OCI-M1 (cell line): Measurements from ENCODE around the gene SUMO3.

Source experiments
- DNase-seq: peaks from one replicate; lab custom pipeline; 2025; lab: John Stamatoyannopoulos, UW

Gene SUMO3

DNA sequence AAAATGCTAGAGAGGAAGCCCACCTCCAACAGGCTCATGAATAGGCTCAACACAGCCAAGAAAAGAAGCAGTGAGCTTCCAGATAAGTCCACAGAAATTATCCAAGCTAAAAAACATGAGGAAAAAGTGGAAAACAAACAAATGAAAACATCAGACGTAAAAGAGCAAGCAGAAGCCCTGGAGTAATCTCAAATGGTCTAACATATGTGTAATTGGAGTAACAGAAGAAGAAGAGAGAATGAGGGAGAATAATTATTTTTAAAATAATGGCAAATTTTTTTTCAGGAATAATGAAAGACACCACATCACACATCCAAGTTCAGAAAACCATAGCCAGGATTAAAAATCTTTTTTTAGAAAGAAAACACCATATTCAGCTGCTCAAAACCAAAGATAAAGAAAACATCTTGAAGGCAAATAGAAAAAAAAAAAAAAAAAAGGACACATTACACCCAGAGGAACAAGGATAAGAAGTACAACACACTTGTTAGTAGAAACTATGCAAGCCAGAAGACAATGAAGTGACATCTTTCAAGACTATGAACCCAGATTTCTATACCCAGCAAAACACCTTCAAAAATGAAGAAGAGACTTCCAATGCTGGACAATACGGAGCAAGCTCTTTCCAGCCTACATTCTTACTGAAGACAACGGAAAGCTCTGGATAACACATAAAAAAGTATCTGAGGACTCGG is 10.6 kb upstream of the SUMO3 start:
- DNase-seq = peak; percentile 26

DNA sequence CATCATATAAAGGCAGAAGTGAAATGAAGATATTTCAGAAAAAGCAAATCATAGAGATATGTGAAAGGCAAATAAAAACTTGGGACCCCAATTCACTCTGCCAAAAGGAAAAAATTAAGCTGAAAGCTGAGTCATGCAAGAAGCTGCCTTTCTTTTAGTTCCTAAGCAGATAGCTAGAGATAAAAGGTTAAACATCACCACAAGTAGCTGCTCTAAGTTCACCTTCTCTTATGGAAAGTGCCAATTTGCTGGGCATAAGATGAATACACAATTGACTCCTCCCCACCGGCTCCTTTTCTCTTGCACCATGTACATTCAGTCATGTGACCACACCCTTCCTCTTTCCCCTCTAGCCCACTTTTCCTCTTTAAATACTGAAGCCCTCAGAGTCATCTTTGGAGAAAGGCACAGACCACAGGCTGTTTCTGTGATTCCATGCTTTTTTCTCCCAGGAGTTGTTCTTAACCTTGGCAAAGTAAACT is 5.4 kb upstream of the SUMO3 start:
- DNase-seq = peak; percentile 69

DNA sequence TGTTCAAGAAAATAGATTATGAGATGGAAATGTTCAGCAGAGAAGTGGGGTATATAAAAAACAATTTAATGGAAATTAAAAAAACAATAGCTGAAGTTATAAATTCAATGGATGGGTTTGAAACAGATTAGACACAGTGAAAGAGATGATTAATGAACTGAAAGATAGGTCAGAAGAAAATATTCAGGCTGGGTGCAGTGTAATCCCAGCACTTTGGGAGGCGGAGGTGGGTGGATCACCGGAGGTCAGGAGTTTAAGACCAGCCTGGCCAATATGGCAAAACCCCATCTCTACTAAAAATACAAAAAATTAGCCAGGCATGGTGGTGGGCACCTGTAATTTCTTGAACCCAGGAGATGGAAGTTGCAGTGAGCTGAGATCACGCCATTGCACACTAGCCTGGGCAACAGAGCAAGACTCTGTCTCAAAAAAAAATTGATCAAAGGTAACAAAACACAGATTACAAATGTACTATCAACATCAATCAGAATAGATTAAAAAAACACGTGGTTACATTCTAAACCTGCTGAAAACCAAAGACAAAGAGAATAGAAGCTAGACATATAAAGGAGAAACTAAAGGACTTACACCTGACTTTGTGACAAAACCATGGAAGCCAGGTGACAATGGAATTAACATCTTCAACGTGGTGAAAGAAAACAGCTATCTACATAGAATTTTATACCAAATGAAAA is 4.8 kb upstream of the SUMO3 start:
- DNase-seq = peak; percentile 69

DNA sequence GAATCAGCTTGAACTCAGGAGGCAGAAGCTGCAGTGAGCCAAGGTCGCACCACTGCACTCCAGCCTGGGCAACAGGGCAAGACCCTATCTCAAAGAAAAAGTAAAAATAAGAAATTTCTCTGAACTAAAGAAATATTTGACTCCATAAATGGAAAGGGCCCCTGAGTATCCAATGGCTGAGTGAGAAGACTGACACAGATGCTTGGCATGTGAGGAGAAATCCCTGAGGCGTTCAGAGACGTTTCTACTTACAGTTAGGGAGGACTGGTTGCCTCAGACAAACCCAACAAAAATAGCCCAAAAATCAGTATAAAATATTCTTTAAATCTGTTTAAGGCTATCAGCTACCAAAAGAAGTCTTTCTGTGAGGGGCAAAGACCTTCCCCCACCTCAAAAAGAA is 3.0 kb upstream of the SUMO3 start:
- DNase-seq = no peak

DNA sequence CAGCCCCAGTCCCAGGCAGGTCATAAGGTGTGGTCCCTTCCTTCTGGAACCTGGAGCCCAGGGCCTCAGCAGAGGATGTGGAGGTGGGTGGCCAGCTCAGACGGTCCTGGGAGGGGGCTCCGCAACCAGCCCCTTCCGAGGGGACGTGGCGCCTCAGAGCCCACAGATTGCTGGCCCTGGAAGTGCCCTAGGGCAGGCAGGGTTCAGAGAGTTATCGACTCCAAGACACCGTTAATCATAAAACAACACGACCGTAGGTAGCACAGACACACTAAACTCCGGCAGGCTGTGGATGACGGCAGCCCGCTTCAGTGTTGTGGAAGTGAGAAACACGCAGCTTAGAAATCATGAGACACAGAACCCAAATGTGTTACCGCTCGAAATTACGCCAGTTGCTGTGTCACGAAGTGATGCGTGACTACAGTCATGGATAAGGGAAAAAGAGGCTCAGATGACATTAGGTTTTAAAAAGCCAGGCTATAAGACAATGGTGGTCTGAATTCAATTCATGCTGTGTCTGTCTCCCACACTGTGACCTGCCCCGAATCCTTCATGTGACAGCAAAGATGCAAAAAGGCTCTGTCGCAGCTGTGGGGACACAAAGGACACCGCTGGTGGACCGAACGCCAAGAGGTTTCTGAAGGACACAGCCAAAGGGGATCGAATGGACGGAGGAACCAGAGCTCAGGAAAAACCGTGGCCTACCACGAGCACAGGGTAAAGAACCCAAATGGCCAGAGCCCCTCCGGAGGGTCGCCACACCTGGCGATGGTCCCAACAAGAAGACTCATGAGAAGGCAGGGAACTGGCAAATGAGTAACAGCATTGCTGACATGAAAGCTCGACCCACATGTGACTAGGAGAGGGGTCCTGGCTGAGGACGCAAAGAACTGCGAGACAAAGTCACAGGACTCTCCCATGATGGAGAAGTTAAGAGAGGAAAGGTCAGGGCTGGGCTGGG is 1.7 kb upstream of the SUMO3 start:
- no peak for DNase-seq

DNA sequence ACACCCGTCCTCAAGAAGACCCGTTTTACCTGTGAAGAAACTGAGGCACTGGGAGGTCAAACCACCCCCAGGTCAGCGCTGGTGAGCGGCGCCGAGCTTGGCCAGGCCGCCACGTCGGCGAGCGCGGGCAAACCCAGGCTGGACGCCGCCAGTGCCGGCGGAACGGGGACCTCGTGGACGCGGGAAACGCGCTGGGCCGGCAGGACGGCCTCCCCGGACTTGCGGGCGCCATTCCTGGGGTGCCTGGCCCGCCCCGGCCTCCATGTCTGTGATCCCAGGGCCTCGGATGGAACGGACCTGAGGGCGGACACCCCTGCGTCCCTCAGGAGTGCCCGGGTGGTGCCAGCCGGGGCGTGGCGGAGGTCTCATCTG is 764 bp upstream of the SUMO3 start:
- DNase-seq = no peak

DNA sequence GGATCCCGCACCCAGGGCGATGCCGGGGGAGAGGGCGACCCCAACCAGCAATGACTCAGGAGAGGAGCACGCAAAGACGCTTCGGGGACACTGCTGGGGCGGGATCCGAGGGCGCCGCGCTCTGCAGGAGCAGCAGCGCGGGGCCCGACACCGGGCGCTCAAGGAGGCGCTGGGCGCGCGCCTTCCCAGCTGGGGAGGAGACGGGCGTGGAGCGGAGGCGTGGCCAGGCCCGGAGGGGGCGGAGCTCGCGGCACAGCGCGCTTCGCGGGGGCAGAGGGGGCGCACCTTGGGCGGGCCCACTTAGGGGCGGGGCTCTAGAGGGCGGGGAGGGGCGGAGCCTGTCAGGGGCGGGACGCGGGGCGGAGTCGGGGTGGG is 369 bp downstream of the SUMO3 start:
- peak; percentile 96 for DNase-seq

DNA sequence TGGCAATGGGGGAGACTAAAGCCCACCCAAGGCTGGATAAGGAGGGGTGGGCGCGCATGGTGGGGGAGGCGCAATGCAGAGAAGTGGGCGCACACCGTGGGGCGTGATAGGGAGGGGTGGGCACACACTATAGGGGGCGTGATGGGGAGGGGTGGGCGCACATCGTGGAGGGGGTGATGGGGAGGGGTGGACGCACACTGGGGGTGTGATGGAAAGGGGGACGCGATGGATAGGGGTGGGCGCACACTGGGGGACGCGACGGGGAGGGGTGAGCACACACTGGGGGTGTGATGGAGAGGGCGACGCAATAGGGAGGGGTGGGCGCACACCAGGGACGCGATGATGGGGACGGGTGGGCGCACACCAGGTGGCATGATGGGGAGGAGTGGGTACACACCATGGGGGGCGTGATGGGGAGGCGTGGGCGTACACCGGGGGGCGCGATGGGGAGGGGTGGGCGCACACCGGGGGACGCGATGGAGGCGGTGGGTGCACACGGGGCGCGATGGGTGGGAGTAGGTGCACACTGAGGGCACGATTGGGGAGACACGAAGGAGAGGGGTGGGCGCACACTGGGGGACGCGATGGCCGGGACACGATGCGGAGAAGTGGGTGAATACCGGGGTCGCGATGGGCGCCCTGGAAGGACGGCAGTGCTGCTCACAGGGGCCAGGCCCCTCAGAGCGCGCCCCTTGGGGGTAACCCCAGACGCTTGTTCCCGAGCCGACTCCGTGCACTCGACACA is 929 bp downstream of the SUMO3 start:
- no peak for DNase-seq

DNA sequence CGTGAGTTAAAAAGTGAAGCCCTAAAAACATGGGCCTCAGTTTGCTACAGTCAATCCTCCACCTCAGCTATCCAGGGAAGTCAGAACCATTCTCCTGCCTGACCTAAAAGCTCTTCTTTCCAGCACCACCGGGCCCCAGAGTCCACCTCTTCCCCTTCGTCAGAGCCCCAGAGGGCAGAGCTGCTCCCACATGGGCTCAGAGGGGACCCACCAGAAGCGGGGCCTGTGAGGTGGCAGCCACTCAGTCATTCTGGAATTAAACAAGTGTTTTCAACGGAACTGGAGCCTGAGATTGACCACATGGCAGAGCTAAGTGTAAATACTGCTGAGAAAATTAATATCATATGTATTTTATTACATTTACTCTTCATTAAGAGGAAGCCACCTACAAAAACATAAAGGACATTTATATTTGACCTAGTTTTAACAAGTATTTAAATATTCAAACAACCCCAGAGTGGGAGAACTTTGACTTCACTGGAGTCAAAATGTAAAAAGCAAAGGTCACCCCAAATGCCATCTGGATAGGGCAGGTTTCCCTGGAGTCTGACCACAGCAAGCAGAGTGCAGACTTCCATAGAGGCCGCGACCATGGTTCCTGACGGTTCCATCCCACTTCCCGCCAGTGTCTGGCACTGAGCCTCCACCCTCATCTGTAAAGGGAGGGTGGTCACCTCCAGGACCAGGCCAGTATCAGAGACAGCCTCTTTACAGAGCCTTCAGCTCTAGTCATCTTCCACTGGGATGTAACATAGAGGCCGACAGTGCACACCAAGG is 1.8 kb downstream of the SUMO3 start:
- DNase-seq = no peak

DNA sequence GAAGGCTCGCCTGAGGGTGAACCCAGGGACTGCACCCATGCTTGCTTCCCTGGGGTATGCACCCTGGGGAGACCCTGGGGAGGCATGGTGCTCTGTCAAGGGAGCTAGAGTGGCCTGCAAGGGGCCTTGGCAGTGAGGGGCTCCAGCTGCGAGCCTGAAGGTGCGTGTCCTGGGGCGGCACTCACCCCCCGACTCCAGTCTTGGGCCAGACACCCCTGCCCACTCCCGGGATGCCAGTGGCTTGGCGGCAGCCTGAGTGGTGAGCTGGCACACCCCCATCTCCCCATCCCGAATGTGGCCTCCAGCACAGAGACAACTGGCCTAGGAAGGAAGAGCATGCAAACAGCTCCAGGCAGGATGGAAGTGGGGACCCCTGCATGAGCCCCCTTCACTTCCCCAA is 2.6 kb downstream of the SUMO3 start:
- no peak for DNase-seq

DNA sequence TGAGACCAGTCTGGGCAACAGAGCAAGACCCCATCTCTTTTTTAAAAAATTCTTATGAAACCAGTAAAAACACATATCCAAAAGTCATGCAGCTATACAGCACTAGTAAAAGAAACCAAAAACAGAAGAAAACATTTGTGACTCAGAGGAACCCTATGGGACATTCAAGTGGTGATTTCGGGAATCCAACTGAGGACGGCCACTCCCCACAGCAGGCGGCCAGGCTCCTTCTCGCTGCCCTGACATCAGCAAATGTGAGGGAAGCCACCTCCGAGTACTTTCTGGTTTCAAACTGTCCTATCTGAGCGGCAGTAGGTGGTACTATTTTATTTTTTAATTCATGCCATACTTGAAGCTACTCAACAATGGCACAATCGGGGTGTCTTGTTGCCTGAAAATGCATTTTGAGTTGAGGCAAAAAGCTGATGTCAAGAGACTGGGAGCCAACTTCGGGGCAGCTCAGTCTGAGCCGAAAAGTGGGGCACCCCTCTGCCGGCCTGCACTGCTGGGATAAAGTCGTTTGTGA is 3.3 kb downstream of the SUMO3 start:
- DNase-seq = no peak

DNA sequence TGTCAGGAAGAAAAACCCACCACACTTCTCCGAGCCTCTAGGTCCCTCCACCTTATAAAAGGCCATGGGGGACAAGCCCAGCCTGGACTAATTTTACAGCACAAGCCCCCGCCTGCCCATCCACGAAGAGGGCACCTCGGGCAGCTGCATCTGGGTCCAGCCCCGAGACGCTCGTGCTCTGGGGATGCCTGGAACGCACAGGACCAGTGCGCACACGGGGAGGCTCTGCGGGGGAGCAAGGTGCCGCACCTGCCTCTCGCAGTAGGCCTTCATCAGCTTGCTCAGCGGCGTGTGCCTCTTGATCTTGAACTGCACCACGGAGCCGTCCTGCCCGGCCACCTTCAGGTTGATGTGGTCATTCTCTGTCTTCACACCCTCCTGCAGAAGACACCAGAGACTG is 4.1 kb downstream of the SUMO3 start:
- no peak for DNase-seq

DNA sequence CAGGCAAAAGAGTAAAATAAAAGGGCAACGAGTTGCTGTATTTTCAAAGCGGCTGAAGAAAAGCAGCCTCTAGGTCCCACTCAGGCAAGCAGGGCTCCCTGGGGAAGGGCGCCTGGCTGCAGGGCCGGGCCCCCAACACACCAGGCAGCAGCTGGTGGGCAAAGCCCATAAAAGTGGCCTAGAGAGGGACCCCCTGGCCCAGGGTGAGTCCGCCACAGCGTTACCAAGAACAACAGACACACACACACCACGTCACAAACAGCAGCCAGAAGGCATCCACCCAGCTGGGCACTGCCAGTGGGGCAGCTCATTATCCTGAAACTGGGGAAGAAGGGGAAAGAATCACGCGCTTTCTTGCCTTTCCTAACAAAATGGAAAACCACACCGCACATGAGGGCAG is 4.7 kb downstream of the SUMO3 start:
- no peak for DNase-seq

DNA sequence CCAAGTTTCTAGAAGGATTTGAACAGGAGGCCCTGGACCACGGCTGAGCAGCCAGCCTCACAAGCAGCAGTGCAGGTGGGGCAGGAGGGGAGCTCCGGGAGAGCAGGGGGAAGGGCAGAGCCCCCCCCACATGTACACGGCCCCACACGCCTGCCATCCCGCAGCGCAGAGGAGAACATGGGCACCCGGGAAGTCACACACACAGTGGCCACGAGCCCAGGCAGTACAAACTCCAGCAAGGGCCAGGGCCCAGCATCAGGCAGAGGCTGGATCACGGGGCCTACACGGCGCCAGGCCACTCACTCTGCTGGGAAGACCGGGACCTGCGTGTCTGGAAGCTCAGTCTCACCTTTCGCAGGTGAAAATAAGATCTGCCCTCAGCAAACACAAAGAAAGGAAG is 5.2 kb downstream of the SUMO3 start:
- no peak for DNase-seq

DNA sequence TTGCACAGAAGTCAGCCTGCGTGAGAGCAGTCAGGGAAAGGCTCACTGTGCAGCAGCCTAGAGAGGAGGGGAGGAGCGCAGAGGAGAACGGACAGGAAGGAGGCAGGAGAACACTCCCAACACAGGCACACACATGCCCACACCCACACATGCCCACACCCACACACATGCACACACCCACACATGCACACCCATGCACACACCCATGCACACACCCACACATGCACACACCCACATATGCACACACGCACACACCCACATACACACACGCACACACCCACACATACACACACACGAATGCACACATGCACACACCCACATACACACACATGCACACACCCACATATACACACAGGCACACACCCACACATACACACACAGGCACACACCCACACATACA is 7.1 kb downstream of the SUMO3 start:
- DNase-seq = no peak

DNA sequence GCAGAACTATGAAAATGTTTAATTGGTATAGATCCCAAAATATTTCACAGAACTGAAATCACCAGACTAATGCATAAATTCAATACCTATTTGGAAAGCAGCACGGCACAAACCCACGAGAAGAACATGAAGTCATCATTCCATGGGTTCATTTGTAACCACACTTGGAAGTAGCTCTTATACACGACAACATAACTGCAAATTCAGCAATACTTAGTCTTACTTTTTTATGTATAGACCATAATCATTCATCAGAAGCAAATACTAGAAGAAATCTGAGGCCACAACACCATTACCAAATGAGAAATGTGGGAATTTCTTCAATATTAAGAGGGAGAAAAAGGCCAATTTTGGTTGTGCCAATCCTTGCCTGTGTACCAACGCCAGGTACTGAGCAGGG is 12.0 kb downstream of the SUMO3 start:
- DNase-seq = no peak

DNA sequence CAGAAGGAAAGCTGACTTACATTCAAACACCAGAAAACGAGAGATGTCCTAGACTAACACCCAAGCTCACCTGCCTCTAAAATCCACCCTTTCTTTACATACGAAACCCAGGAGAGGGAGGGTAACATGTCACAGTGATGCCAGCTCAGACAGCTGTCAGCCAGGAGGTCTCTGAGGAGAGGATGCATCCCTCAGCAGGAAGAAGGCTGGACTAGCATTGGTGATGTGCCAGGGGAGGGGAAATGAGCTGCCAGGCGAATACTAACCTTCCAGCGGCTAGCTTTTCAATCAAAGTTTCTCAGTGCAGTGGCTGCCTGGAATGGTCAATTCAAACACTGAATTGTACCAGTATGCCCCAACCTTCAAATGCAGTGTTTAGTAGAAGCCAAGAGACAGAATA is 12.6 kb downstream of the SUMO3 start:
- DNase-seq = no peak

DNA sequence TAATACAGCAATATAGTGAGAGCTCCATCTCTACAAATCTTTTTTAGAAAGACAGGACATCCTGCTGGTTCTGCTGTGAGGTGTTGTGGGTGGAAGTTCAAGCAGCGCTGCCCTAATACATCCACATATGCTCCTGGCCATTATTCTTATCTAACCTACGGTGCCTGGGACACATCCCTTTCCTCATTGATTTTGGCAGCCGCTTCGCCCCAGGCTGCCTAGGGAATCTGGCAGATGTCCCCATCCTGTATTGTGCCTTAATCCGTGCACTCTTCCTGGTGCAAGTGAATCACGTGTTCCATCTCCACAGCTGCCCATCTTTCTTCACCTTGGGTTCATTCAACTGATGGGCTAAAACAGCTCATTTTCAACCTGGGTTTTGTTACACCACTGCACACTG is 13.1 kb downstream of the SUMO3 start:
- DNase-seq = no peak

DNA sequence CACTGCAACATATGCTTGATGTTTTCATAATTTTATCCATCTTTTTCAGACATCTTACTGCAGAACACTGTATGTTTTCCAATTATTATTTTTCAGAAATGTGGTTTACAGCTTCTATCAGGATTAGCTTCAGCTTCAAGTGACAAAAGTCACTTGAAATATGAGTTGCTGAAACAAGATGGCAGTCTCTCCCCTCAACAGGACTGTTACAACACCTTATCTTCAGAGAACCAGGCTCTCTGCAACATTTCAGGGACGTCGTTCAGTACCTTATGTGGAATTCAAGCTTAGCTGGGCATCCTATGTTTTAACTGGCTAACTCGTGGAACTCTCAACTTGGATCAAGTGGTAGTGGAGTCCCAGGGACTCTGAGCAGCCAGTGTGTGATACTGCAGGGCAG is 14.2 kb downstream of the SUMO3 start:
- peak; percentile 41 for DNase-seq

DNA sequence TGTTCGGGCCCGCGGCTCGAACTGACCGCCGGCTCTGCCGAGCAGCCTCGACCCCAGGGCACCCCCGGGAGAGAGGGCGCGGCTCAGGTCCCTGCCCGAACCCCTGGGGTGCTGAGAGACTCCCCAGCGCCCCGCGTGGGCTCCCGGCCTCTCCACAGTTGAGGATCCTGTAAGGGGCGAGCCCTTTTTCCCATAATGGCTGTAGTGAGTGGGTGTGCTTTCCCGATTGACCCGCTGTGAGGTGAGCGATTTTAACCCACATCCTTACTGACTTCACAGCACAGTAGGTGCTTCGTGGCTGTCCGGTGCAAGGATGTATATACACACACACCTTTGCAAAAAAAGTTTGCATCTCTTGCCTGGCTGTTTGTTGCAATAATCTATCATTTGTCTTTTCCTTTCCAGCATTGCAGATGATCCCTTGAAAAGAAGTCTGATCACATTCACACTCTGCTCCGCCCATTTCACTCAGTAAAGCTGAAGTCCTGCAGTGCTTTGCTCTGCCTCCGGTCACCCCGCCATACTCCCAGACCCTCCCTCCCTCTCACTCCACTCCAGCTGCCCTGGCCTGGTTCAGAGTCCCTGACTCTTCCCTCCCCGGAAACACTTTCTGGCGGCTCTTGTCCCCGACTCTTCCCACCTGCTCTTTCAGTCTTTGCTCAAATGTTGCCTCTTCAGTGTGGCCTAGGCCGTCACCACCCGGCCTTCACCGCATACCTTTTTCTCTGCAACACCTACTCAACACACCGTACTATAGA is 15.3 kb downstream of the SUMO3 start:
- DNase-seq = peak; percentile 69
